Activated naive CD4-positive, alpha-beta T cell treated with anti-CD3 and anti-CD28 coated beads for 36 hours (primary cell): ENCODE data around the gene PGK2. TPM values are rescaled to one million over a fixed set of nuclear protein-coding genes. Genes with fewer than 3 reads are reported as not detected.

ENCODE experiments used
- total RNA-seq, 2 experiments: library from RNA; stranded (reverse); gene quantifications; one replicate each; pipeline ENCODE4 v1.2.3, GENCODE V29; 2021

Gene PGK2
- total RNA-seq, 2 experiments from 2014 or later, result not detected

Other genes with a start within 250 kb of the PGK2 start
- under 1 TPM; 0.42 to 0.91 TPM for gene C6orf141, start 236.6 kb downstream of the PGK2 start, total RNA-seq
- gene RHAG, start 150.4 kb downstream of the PGK2 start, total RNA-seq, result not detected
- gene CRISP2, start 73.7 kb downstream of the PGK2 start, total RNA-seq, result not detected
- gene CRISP3, start 42.9 kb downstream of the PGK2 start, total RNA-seq, result not detected
- gene CRISP1, start 79.2 kb upstream of the PGK2 start, total RNA-seq, result not detected
- gene DEFB114, start 176.9 kb upstream of the PGK2 start, total RNA-seq, result not detected
- gene DEFB113, start 182.3 kb upstream of the PGK2 start, total RNA-seq, result not detected
- not detected for gene DEFB110, start 234.7 kb upstream of the PGK2 start, total RNA-seq